ENCODE results near the gene CASTOR2.
"Not testable (repeated sequence)": the region's sequence is repeated elsewhere in the genome, so short reads cannot be mapped to it uniquely, and the experiment has no call there.

CASTOR2 gene

DNA sequence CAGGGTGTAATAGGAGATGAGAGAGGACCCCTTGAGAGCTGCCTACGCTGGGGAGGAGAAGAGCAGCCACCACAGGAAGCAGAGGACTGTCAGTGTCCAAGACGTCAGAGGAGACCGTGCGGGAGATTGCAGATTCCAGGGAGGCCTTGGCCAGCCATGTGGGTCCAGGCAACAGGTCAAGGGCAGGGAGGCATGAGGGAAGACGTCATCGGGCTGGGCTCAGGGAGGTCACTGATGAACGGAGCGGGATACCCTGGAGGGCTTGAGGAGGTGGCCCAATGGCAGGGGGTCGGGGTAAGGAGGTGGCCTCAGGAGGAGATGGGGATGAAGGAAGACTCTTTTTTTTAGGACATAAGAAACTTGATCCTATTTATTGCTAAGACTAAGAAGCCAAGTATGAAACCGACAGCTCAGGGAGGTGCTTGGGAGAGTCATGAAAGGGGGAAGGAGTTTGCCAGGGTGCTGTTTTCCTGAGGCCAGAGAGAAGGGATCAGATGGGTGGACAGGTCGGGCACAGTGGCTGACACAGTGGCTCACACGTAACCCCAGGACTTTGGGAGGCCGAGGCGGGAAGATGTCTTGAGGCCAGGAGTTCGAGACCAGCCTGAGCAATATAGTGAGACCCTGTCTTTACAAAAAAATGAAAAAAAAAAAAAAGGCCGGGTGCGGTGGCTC, 30.5 kb downstream of the CASTOR2 start:
- not testable (repeated sequence) for DNase-seq (ENCODE audit: low spot score)

DNA sequence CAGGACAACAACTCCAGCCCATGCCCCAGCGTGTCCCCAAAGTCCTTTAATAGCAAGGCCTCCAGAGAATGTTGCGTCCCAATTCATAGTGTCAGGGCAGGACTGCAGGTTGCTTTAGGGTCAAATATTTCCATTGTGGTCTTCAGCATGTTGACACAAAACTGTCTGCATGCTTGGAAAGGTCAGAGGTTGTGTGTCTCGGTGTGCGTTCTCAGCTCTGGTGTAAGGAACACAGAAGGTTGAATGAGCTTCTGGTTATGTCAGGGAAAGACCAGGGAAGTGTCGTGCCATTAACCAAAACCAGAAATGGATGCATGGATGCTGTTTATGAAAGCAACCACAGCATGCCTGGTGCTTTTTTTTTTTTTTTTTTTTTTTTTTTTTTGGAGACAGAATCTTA, 31.9 kb downstream of the CASTOR2 start:
- DNase-seq (ENCODE audit: low spot score) = not testable (repeated sequence)

DNA sequence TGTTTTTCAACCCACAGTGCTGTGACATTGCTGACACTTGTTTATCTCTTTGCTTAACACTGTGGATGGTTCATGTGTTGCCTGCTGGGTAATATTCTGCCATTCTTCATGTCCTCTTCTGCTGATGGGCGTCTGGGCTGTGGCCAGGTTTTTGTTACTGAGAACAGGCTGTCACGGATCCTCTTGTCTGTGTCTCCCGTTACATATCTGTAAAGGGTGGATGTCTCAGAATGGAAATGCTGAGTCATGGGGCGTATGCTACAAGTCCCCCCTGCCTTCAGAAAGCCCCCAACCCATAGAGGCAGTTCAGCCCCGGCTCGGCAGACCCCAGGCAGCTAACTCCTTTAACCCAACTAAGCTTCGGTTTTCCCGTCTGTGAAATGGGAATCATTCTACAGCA, 33.3 kb downstream of the CASTOR2 start:
- DNase-seq (ENCODE audit: low spot score) = not testable (repeated sequence)

DNA sequence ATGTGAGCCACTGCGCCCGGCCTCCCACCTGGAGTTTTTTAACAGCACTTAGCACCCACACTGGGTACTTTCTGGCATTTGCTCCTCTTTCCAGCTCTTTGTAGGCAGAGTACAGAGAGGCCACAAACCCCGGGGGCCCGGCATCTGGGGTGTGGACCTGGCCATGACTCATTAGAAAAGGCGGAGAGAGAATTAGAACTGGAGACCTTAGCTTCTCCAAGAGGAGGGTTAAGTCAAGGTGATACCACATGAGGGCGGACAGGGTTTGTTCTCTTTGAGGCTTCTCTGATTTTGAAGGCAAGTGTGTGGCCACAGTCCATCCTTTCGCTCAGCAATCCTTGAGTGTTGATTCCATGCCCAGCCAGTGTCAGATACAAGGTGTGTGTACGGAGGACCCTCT, 36.9 kb downstream of the CASTOR2 start:
- DNase-seq (ENCODE audit: low spot score) = not testable (repeated sequence)

DNA sequence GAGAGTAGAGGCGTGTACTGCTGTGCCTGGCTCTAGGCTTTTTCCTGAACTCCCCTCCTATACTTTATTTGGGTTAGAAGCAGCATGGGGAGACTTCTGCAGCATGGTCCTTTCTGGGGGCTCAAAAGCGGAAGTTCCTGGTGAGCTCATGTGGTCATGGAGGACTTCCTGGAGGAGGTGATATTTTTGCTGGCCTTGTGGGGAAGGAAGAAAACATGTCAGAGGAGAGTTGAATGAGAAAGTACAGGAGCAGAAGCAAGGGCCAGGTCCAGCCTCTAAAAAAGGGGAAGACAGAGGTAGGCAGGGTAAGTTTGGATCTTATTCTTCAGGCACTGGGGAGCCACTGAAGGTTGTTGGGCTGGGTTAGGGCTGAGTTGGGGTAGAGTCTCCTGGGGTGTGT, 45.5 kb downstream of the CASTOR2 start:
- DNase-seq (ENCODE audit: low spot score) = no peak

DNA sequence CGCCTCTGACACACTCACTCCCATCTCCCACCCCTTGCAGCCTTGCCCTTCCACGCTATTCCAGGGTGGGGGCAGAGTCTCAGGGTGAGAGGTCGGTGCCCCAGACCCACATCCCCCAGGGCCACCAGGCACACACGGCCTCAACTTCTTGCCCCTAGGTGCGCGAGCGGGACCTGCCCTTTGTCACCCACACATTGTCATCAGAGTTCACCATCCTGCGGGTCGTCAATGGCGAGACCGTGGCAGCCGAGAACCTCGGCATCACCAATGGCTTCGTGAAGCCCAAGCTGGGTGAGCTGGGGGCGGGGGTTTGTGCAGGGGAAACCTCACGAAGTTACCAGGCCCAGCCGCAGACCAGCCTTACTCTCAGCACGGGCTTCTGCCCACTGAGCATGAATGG, 53.3 kb downstream of the CASTOR2 start:
- no peak for DNase-seq (ENCODE audit: low spot score)

DNA sequence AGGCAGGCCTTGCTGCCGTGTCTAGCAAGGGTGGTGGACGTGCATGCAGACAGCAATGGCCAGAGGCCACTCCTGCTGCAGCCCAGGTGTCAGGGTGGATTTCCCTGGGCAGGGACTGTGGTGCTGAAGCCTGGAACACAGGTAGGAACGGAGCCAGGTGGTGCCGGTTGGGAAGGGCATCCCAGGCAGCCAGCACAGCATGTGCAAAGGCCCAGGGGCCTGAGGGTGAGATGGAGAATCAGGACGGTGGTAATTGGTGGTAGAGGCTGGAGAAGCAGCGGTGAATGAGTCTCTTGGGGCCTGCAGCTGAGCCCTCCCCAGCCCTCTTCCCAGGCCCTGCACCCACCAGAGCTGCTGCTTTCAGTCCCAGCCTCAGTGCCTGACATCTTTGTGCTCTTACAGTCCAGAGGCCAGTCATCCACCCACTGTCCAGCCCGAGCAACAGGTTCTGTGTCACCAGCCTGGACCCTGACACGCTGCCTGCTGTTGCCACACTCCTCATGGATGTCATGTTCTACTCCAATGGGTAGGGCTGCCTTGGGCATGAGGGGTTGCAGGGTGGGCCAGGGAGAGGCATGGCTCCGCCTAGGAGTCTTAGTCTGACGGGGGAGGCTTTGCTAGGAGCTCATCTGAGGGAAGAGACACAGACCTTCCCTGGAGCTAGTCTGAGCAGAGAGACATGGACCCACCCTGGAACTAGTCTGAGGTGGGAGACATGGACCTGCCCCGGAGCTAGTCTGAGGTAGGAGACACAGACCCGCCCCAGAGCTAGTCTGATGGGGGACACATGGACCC, 54.3 kb downstream of the CASTOR2 start:
- no peak for DNase-seq (ENCODE audit: low spot score)

DNA sequence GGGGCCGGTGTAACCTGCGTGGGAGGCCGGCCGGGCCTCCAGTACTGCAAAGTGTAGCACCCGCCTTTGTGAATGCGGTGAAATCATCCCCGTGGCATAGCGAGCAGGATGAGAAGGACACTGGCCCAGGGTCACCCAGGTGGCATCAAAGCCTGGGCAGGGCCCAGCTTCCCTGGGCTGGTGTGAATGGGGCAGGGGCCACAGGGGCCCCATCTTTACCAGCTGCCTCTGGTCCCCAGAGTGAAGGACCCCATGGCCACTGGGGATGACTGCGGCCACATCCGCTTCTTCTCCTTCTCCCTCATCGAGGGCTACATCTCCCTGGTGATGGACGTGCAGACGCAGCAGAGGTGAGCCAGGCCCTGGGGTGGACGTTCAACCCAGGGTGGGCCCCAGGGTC, 55.3 kb downstream of the CASTOR2 start:
- no peak for DNase-seq (ENCODE audit: low spot score)

DNA sequence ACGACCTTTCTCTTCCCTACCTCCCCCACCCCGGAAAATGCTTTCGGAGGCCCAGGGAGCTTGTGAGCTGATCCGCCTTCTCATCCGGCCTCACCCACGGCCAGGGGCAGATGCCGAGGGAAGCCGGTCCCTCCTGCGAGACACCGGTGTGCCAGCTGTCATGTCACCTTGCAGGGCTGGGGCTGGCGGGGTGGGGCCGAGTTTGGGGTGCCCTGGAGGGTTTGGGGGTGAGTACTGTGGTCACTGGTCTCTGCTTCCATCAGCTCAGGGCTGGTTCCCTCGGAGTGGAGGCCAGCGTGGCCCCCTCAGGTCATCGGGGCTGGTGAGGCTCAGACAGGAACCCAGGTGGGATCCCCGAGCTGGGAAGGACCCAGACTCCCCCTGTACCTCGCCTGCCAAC, 60.4 kb downstream of the CASTOR2 start:
- no peak for DNase-seq (ENCODE audit: low spot score)

DNA sequence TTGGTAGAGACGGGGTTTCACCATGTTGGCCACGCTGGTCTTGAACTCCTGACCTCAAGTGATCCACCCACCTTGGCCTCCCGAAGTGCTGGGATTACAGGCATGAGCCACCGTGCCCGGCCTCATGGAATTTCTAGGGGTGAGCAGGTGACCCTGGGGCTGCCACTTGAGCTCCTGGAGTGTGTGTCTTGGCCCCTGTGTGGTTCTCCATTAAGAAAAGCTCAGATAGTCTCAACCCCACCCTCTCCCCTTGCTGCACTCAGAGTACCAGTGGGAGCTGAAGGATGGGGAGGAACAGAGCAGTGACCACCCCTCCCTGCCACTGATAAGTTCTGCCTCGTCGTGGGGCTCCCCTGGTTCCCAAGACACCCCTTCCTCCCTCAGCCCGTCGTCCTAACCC, 63.8 kb downstream of the CASTOR2 start:
- no peak for DNase-seq (ENCODE audit: low spot score)

DNA sequence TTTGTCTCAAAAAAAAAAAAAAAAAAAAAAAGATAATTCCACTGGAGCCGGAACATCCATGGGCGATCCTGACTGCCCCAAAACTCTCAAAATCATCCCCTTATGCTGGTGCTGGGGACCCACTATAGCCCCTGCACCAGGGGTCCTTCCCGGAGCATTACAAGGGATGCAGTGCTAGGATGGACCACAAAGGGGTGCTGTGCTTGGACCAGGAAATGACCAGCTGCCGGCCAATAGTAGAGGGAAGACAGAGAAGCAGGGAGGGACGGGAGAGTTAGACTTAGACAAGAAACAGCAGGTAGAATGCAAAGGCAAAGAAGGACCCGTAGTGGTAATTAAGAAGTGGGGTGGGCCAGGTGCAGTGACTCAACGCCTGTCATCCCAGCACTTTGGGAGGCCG, 68.6 kb downstream of the CASTOR2 start:
- DNase-seq (ENCODE audit: low spot score) = no peak

DNA sequence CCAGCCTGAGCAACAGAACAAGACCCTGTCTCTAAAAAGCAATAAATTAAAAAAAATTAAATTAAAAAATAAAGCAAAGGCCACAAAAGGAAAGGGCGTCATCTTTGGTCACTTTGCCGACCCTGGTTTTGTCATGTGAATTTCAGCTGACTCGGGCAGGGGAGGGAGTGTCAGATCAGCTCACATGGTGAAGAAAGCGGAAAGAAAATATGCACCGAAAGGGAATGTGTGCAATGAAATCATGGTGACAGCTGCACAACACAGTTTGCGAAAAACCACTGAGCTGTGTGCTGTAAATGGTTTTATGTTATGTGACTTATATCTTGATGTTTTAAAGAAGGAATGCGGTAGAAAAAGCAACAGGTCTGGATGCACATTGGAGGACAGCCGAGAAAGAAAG, 69.3 kb downstream of the CASTOR2 start:
- DNase-seq (ENCODE audit: low spot score) = no peak

DNA sequence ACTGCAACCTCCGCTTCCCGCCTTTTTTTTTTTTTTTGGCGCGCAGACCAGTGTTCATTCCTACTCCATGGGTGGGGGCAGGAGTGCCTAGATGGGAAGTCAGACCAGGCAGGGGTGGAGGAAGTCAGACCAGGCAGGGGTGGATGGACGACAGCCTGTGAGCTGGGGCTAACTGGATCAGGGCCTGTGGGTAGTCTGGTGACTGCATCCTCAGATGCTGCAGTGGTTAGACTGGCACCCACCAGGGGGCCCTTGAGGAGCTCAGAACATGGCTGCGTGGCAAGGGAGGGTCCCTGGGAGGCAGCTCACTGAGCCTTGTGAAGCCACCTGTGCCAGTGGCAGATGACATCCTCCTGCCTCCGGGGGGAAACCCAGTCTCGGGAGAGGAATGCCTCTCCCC, 74.0 kb downstream of the CASTOR2 start:
- no peak for DNase-seq (ENCODE audit: low spot score)

DNA sequence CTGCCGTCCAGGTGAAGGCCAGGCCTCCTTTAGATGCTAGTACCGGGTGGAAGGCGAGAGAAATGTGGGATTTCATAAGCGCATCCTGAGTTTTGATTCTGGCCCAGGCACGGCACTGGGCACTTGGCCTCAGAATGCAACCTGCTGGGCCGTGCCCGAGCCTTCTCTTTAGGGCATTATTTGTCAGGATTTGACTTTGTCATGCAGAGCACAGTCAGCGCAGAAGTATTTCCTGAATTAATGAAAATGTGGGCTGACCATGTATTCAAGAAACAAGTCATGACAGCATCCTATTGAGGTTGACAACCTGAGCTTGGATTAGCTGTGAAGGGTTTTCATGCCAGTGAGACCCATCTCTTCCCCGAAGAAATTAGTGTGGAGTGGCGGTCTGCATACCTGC, 74.7 kb downstream of the CASTOR2 start:
- no peak for DNase-seq (ENCODE audit: low spot score)

DNA sequence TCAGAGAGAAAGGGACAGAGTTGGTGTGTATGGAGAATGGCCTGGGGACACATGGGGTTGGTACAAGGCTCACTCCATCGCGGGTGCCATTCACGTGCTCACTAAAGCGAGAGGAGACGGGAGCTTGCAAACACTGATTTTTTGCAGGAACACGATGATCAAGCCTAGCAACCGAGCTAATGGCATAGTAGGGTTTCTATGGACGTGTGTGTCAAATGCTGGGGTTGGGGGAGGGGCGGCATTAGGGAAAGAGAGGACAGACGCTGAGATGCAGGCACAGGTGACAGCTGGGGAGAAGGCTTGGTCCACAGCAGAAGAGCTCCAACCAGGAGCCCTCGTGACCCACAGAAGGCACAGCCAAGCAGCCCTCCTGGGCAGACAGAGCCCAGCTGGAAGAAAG, 75.2 kb downstream of the CASTOR2 start:
- no peak for DNase-seq (ENCODE audit: low spot score)

DNA sequence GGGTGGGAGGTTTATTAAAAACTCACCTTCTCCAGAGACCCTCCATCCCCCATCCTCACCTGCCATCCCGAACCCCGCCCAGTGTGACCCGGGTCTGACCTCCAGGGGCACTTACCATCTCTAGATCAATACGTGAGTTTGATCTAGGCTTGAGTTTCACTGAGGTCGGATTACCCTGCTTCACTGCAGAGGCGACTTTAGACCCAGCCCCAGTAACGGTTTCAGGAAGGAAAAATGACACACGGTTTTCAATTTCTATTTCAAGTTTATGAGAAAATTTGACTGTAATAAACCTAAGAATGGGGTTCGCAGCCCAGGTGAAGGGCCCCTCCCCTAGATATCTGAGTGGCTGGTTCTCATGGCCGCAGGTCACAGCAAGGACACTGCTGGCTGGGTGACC, 76.0 kb downstream of the CASTOR2 start:
- DNase-seq (ENCODE audit: low spot score) = no peak

DNA sequence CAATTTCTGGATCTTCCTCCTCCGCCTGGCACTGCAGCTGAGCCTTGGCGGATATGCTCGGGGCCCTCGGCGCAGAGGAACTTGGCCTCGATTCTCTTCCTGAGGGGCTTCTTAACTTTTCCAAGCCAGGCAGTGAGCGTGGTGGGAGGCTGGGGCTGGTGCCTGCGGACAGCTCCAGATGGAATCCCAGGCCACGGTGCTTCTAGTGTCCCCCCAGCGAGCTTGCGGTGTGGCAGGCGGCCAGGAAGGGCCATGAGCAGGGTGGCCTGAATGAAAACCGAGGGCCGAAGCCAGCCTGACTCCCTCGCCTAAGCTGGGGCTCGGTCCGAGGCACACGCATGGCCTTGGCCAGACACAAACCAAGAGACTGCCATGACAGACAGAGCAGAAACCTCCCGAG, 77.8 kb downstream of the CASTOR2 start:
- no peak for DNase-seq (ENCODE audit: low spot score)

DNA sequence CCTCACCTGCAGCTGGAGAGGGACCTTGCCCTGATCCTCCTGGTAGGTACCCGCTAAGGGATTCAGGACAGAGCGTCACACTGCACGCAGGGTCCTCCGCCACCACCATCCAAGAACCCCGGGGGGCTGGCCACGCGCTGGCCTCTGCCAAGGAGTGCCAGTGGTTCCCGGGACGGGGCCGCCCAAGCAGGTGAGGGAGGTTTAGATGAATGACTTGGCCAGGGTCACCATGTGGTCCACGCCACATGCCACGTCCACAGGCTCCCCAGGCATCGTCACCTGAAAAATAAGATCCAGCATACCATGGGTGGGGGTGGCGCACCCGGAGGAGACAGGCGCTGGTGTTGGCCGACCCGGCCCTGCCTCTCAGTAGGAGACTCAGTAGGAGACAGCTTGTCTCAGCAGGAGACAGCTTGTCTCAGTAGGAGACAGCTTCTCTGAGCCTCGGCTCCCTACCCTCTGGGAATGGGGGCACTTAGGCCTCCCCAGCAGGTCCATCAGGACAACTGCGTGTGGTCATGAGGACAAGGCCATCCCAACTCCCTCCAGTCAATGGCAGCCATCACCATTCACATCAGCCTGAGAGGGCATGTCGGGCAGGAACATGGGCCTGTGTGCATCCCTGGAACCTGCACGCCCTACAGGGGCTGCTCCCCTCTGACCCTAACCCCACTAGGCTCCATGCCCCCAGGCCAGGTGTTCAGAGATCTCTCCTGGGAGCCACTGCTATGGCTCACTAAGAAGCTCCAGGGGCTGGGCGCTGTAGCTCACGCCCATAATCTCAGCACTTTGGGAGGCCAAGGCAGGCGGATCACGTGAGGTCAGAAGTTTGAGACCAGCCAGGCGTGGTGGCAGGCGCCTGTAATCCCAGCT, 78.6 kb downstream of the CASTOR2 start:
- DNase-seq (ENCODE audit: low spot score) = no peak

DNA sequence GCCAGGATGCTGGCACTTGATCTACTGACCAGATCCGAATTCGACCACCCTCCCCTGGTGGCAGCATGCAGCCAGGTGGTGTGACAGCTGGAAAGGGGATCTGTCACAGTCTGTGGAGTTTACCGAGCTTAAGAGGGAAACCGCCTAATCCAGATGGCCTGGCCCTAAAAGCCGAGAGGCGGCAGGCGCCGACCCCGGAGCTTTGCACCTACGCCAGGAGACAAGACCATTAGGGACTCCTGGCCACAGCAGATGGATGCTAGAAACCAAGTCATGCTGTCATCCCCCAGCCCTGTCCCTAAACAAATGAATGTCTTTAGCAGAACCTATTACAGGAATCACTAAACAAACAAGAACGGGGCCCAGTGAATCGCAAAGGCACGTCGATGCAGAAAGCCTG, 81.4 kb downstream of the CASTOR2 start:
- no peak for DNase-seq (ENCODE audit: low spot score)

DNA sequence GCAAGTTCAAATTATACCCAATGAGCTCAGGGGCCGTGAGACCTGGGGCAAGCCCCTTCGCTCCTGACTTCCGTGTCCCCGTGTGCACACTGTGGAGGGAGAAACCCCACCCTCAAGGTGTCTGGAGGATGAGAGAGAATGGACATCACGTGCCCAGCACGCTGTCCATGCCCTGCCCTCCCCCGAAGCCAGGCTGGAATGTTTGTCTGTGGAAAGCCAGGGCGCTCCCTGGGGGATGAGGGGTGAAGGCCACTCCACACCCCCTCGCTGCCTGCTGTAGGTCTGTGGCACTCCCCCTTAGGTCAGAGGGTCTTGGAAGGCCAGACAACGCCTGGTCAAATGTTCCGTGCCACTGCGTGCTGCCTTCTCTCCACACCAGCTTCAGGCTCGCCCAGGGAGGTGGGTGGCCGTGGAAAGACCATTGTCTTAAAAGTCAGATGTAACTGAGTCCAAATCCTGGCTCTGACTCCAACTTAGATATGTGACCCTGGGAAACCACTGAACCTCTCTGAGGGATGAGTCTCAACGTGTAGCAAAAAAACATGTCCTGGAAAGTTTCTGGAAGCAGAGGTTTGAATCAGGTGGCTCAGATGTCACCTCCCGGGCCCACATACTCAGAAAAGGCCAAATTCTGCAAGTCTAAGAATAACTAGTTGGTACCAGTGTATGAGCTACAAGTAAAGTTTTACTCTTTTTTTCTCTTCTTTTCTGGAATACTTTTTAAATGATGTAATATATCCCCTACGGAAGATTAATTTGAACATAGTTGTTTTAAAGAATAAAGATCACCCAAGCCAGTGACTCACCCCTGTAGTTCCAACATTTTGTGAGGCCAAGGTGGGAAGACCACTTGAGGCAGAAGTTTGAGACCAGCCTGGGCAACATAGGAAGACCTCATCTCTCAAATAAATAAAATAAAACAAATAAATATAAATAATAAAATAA, 84.2 kb downstream of the CASTOR2 start:
- peak; percentile 59 for DNase-seq (ENCODE audit: low spot score)

DNA sequence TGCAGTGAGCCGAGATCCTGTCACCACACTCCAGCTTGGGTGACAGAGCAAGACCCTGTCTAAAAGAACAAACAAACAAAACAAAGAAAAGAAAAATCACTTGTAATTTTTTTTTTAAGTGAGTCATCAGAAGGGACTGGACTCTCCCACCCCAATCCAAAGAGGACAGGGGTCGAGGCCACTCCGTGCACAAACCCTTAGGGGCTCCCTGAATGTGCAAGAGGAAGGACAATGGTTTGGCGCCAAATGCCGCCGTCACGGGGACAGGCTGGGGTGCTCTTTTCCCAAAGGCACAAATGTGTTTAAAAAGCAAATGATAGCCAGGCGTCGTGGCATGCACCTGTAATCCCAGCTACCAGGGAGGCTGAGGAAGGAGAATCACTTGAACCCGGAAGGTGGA, 85.3 kb downstream of the CASTOR2 start:
- no peak for DNase-seq (ENCODE audit: low spot score)

DNA sequence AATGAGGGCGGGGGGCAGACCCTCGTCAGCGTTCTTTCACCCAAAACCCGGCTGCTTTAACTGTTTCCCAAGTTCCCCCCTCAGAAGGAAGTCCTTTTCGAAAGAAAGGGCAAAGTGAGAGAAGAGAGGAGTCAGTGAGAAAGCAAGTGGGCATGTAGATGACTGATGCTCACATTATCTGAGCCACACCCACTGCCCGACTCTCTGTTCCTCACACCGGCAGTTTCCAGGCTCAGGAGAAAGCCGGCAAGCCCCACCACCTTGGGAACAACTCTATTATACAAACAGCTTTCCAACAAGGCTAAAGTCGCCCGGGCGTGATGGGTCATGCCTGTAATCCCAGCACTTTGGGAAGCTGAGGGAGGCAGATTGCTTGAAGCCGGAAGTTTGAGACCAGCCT, 86.0 kb downstream of the CASTOR2 start:
- DNase-seq (ENCODE audit: low spot score) = no peak
